H9 (cell line): Measurements from ENCODE around the gene PPM1J. TPM values are rescaled to one million over a fixed set of nuclear protein-coding genes. Genes with fewer than 3 reads are reported as not detected.

Experiments
- DNase-seq: peaks from one replicate; pipeline ENCODE4 v3.0.0-alpha.2; 2017
- H2AFZ ChIP-seq: one replicate; pipeline ENCODE4 v1.6.1; 2013; ENCODE audit warnings: mild to moderate bottlenecking, low read length, control low read depth, moderate library complexity
- H2AK5ac ChIP-seq: 2 replicates; pipeline ENCODE4 v1.6.1; 2013; ENCODE audit warnings: low read length, control low read depth, mixed read lengths; ENCODE audit not compliant: insufficient read length
- H2BK120ac ChIP-seq: one replicate; pipeline ENCODE4 v1.6.1; 2013; ENCODE audit warnings: low read depth, mild to moderate bottlenecking, low read length, control low read depth, inconsistent platforms; ENCODE audit not compliant: poor library complexity, severe bottlenecking
- H2BK12ac ChIP-seq: 2 replicates; pipeline ENCODE4 v1.6.1; 2013; ENCODE audit warnings: low read length, control low read depth, mixed read lengths, low read depth; ENCODE audit not compliant: insufficient read length
- H2BK15ac ChIP-seq: 2 replicates; pipeline ENCODE4 v1.6.1; 2013; ENCODE audit warnings: low read depth, low read length, control low read depth
- H2BK20ac ChIP-seq: one replicate; pipeline ENCODE4 v1.6.1; 2013; ENCODE audit warnings: low read depth, mild to moderate bottlenecking, low read length, control low read depth, inconsistent platforms; ENCODE audit not compliant: poor library complexity, severe bottlenecking
- H2BK5ac ChIP-seq: 2 replicates; pipeline ENCODE4 v1.6.1; 2013; ENCODE audit warnings: low read length, control low read depth, mixed read lengths; ENCODE audit not compliant: insufficient read length
- H3K14ac ChIP-seq: 2 replicates; pipeline ENCODE4 v1.6.1; 2013; ENCODE audit warnings: low read length, control low read depth; ENCODE audit not compliant: insufficient read depth
- H3K18ac ChIP-seq: 2 replicates; pipeline ENCODE4 v1.6.1; 2013; ENCODE audit warnings: low read depth, mild to moderate bottlenecking, mixed read lengths, low read length, control low read depth; ENCODE audit not compliant: insufficient read length
- H3K23ac ChIP-seq: 2 replicates; pipeline ENCODE4 v1.6.1; 2013; ENCODE audit warnings: low read length, control low read depth, mixed read lengths, low read depth; ENCODE audit not compliant: insufficient read length
- H3K23me2 ChIP-seq: 2 replicates; pipeline ENCODE4 v1.6.1; 2013; ENCODE audit warnings: low read depth, mild to moderate bottlenecking, mixed read lengths, low read length, control low read depth; ENCODE audit not compliant: insufficient read length, poor library complexity, severe bottlenecking
- H3K27ac ChIP-seq: 2 replicates; pipeline ENCODE4 v1.5.1; 2013; ENCODE audit warnings: low read length, control low read depth, mixed read lengths, low read depth; ENCODE audit not compliant: insufficient read length
- H3K27me3 ChIP-seq: 2 replicates; pipeline ENCODE4 v1.6.1; 2013; ENCODE audit warnings: low read length, control low read depth, inconsistent platforms; ENCODE audit not compliant: insufficient read depth
- H3K4ac ChIP-seq: 2 replicates; pipeline ENCODE4 v1.6.1; 2013; ENCODE audit warnings: low read depth, mild to moderate bottlenecking, control low read depth, inconsistent platforms, low read length, moderate library complexity
- H3K4me1 ChIP-seq: 2 replicates; pipeline ENCODE4 v1.6.1; 2013; ENCODE audit warnings: low read length, control low read depth, inconsistent platforms; ENCODE audit not compliant: insufficient read depth
- H3K4me2 ChIP-seq: 2 replicates; pipeline ENCODE4 v1.6.1; 2013; ENCODE audit warnings: low read length, control low read depth, mixed read lengths; ENCODE audit not compliant: insufficient read length, insufficient read depth
- H3K56ac ChIP-seq: 2 replicates; pipeline ENCODE4 v1.6.1; 2013; ENCODE audit warnings: low read depth, mild to moderate bottlenecking, mixed read lengths, low read length, control low read depth; ENCODE audit not compliant: insufficient read length
- H3K79me1 ChIP-seq: 2 replicates; pipeline ENCODE4 v1.6.1; 2013; ENCODE audit warnings: low read depth, mild to moderate bottlenecking, moderate library complexity, low read length, control low read depth, inconsistent platforms; ENCODE audit not compliant: insufficient read depth, poor library complexity, severe bottlenecking
- H3K79me2 ChIP-seq: 2 replicates; pipeline ENCODE4 v1.6.1; 2013; ENCODE audit warnings: low read length, control low read depth, inconsistent platforms; ENCODE audit not compliant: insufficient read depth
- H3K9ac ChIP-seq: 2 replicates; pipeline ENCODE4 v1.6.1; 2013; ENCODE audit warnings: low read length, control low read depth, mixed read lengths; ENCODE audit not compliant: insufficient read length; ENCODE audit errors: extremely low read depth
- H3K9me3 ChIP-seq: one replicate; pipeline ENCODE4 v1.6.1; 2013; ENCODE audit warnings: low read depth, low read length, inconsistent platforms; ENCODE audit not compliant: control insufficient read depth
- H3T11ph ChIP-seq: one replicate; pipeline ENCODE4 v1.6.1; 2013; ENCODE audit warnings: mild to moderate bottlenecking, low read length, control low read depth, inconsistent platforms
- H4K20me1 ChIP-seq: one replicate; pipeline ENCODE4 v1.6.1; 2013; ENCODE audit not compliant: control insufficient read depth, insufficient read length, insufficient read depth
- H4K5ac ChIP-seq: 2 replicates; pipeline ENCODE4 v1.6.1; 2013; ENCODE audit warnings: low read depth, mild to moderate bottlenecking, mixed read lengths, low read length, control low read depth; ENCODE audit not compliant: insufficient read length
- H4K8ac ChIP-seq: replicated peaks from 2 replicates; pipeline ENCODE4 v1.6.1; 2013; ENCODE audit warnings: low read length, control low read depth, mixed read lengths, low read depth; ENCODE audit not compliant: insufficient read length
- H4K91ac ChIP-seq: 2 replicates; pipeline ENCODE4 v1.6.1; 2013; ENCODE audit warnings: low read depth, mild to moderate bottlenecking, moderate library complexity, mixed read lengths, low read length, control low read depth; ENCODE audit not compliant: insufficient read length
- H3K27ac Mint-ChIP-seq, 3 experiments: 2 replicates in 2 of 3; 3 replicates in 1 of 3; pipeline ENCODE4 v1.8.0; 2020 to 2021; ENCODE audit warnings: mixed read lengths in 3 of 3, mild to moderate bottlenecking in 1 of 3, moderate library complexity in 1 of 3
- H3K27me3 Mint-ChIP-seq: 2 replicates; pipeline ENCODE4 v1.8.0; 2021; ENCODE audit warnings: low read depth, mild to moderate bottlenecking, moderate library complexity, mixed read lengths
- H3K36me3 Mint-ChIP-seq, 3 experiments: 2 replicates in 2 of 3; 3 replicates in 1 of 3; pipeline ENCODE4 v1.8.0; 2020 to 2021; ENCODE audit warnings: low read depth in 3 of 3, mixed read lengths in 3 of 3; ENCODE audit not compliant: insufficient read depth in 1 of 3
- H3K4me1 Mint-ChIP-seq, 2 experiments: 2 replicates each; pipeline ENCODE4 v1.8.0; 2020; ENCODE audit warnings: mixed read lengths in 2 of 2
- H3K4me3 Mint-ChIP-seq, 2 experiments: 2 replicates in 1 of 2; 3 replicates in 1 of 2; pipeline ENCODE4 v1.8.0; 2020 to 2021; ENCODE audit warnings: mild to moderate bottlenecking in 2 of 2, mixed read lengths in 2 of 2, moderate library complexity in 1 of 2
- H3K9me3 Mint-ChIP-seq, 2 experiments: 2 replicates in 1 of 2; 3 replicates in 1 of 2; pipeline ENCODE4 v1.8.0; 2020; ENCODE audit warnings: mild to moderate bottlenecking in 2 of 2, mixed read lengths in 2 of 2, moderate library complexity in 1 of 2
- WGBS: extraction: QIAGEN DNeasy Blood & Tissue Kit; methylation state at CpG from one replicate; pipeline ENCODE4 v1.1.7; 2013; ENCODE audit warnings: missing lambda C conversion rate, low lambda C conversion rate, mixed read lengths; ENCODE audit not compliant: insufficient read length; ENCODE audit errors: extremely low coverage; 5-methylcytosine and 5-hydroxymethylcytosine counted together
- total RNA-seq: library from RNA; stranded (reverse); gene quantifications from 2 replicates; pipeline ENCODE4 v1.2.1, GENCODE V29; 2021
- TF ChIP-seq, protein P1 (sequence below): fragments of 200-600 bp; sonication (generic); conservative IDR thresholded peaks from 3 replicates; pipeline ENCODE4 v1.8.0; 2021; ENCODE audit warnings: antibody characterized with exemption, mild to moderate bottlenecking

Gene PPM1J
- total RNA-seq, 1 experiment from 2014 or later = 12.7 TPM

DNA sequence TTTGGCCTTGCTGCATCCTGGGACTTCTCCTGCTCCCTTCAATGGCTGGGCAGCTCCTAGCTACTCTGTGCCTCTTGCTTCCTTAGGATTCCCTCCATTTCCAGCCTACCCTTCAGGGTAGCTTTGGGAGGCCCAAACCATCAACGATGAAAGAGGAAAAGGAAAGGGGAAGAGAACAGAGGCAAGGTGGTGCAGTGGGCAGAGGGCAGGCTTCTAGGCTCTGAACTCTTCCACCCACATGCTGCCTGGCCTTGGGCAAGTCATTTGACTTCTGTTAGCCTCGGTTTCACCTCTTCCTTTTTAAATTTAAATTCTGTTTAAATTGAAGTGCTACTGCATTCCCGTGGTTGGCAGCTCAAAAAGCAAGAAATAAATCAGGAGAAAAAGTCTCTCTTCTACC is 5.7 kb upstream of the PPM1J start:
- no peak overlapping the region for H4K8ac ChIP-seq
- no peak overlapping the region for H3K14ac ChIP-seq
- no peak overlapping the region for H2BK12ac ChIP-seq
- H2AK5ac ChIP-seq = no peak overlapping the region
- WGBS = no CpG with 5 or more reads among the region's 3 CpGs
- H4K20me1 ChIP-seq = no peaks in the 10 kb centered on the region
- Mint-ChIP-seq H3K4me1 (peaks cover 35% of the 10 kb centered on the region in 2 experiments), H3K4me3 (no peak overlapping the region), H3K36me3 (no peaks in the 10 kb centered on the region; a peak in 1 of 7 replicates), H3K27ac (no peak overlapping the region), H3K9me3 (peaks cover 0 to 2% of the 10 kb centered on the region in 2 experiments; a peak in 2 of 5 replicates), H3K27me3 (peaks cover 61% of the 10 kb centered on the region)
- H2BK5ac ChIP-seq = no peak overlapping the region
- no peak overlapping the region for H3K4me2 ChIP-seq
- H4K91ac ChIP-seq = no peak overlapping the region
- H3K27me3 ChIP-seq = no peaks in the 10 kb centered on the region; the same call in 1 of the 2 replicates
- no peak overlapping the region for H4K5ac ChIP-seq
- H3K18ac ChIP-seq = no peak overlapping the region
- H3K4me1 ChIP-seq = peaks cover 4% of the 10 kb centered on the region; the same call in 1 of the 2 replicates
- no peak for DNase-seq
- no peak overlapping the region for H3T11ph ChIP-seq
- no peak overlapping the region for H3K4ac ChIP-seq
- no peak overlapping the region for H3K9ac ChIP-seq
- H2AFZ ChIP-seq = no peak overlapping the region
- H3K56ac ChIP-seq = no peak overlapping the region
- H3K79me1 ChIP-seq = no peaks in the 10 kb centered on the region
- H3K9me3 ChIP-seq = no peaks in the 10 kb centered on the region
- H2BK120ac ChIP-seq = no peak overlapping the region
- H3K23ac ChIP-seq = no peak overlapping the region
- no peak overlapping the region for H3K27ac ChIP-seq
- peaks cover 4% of the 10 kb centered on the region for H3K23me2 ChIP-seq
- H2BK15ac ChIP-seq = no peak overlapping the region
- TF ChIP-seq, protein P1, sequence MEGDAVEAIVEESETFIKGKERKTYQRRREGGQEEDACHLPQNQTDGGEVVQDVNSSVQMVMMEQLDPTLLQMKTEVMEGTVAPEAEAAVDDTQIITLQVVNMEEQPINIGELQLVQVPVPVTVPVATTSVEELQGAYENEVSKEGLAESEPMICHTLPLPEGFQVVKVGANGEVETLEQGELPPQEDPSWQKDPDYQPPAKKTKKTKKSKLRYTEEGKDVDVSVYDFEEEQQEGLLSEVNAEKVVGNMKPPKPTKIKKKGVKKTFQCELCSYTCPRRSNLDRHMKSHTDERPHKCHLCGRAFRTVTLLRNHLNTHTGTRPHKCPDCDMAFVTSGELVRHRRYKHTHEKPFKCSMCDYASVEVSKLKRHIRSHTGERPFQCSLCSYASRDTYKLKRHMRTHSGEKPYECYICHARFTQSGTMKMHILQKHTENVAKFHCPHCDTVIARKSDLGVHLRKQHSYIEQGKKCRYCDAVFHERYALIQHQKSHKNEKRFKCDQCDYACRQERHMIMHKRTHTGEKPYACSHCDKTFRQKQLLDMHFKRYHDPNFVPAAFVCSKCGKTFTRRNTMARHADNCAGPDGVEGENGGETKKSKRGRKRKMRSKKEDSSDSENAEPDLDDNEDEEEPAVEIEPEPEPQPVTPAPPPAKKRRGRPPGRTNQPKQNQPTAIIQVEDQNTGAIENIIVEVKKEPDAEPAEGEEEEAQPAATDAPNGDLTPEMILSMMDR = no peak
- H3K79me2 ChIP-seq = no peaks in the 10 kb centered on the region
- no peak overlapping the region for H2BK20ac ChIP-seq
